SHP77 (cell line): ENCODE data around the gene ITGA2B.
"Not testable (repeated sequence)": the region's sequence is repeated elsewhere in the genome, so short reads cannot be mapped to it uniquely, and the experiment has no call there.

Experiments used
- DNase-seq, 2 experiments: peaks; one replicate each; lab custom pipeline; 2025; lab: John Stamatoyannopoulos, UW

Gene ITGA2B

DNA sequence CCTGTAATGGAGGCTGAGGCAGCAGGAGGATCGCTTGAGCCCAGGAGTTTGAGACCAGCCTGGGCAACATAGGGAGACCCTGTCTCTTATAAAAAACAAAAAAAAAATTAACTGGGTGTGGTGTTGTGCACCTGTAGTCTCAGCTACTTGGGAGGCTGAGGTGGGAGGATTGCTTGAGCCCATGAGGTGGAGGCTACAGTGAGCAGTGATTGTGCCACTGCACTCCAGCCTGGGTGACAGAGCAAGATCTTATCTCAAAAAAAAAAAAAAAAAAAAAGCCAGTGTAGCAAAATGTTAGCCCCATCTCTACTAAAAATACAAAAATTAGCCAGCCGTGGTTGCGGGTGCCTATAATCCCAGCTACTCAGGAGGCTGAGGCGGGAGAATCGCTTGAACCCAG is 59.2 kb downstream of the ITGA2B start:
- DNase-seq, result not testable (repeated sequence)

DNA sequence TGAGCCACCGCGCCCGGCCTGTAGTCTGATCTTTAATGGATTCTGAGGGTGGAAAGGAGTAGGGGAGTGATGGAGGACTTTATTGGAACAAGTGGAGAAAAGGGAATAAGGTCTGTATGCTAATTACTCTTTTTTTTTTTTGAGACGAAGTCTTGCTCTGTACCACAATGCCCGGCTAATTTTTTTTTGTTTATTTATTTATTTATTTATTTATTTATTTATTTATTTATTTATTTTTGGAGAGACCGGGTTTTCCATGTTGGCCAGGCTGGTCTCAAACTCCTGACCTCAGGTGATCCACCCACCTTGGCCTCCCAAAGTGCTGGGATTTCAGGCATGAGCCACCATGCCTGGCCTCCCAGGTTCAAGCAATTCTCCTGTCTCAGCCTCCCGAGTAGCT is 59.9 kb downstream of the ITGA2B start:
- DNase-seq, result not testable (repeated sequence)

DNA sequence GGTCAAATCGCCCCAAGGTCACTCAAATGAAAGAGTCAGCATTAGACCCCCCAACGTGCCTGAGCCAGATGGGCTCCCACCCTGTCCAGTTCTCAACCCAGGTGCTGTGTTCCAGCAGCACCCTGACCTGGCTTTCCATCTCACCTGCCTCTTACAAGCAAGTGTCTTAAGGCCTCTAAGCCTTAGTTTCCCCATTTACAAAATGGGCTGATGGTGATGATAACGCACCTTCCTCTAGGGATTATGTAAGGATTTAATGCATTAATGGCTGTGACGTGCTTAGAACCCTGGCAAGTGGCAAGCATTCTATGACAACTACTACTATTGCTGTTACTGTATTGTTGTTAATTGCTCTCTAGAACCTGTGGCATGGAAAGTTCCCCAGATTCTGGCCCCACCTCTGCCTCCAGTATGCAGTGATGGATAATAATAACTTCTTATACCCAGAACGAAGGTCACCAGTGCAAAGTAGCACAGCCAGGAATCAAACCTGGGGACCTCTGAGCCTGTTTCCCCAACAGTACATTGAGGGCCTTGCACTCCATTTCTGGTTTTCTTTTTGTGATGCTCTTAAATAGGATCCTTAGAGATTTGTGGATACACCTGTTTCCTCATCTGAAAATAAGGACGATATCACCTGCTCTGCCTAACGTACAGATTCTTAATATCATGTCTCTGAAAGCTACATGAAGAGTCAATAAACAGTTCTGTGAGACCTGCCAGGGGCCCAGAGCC is 61.6 kb downstream of the ITGA2B start:
- DNase-seq, result no peak

DNA sequence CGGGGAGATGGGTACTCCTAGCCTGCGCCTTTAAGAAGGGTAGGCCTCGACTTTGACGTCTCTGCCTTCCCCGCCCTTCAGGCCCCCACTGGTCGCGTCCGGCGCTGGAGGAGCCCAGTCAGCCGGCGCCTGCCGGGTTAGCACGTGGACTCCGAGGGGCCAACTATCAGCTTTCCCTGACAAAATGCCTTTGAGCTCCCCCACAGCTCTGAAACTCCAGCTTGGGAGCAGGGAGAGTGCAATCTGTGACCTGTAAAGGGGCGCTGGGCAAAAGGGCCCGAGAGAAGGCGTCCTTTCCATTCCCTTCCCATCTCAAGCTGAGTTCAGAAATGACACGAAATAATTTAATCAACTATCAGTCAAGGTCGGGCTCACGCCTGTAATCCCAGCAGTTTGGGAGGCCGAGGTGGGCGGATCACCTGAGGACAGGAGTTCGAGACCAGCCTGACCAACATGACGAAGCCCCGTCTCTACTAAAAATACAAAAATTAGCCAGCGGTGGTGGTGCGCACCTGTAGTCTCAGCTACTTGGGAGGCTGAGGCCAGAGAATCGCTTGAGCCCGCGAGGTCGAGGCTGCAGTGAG is 62.5 kb downstream of the ITGA2B start:
- peak; percentile 98 to 99 for DNase-seq

DNA sequence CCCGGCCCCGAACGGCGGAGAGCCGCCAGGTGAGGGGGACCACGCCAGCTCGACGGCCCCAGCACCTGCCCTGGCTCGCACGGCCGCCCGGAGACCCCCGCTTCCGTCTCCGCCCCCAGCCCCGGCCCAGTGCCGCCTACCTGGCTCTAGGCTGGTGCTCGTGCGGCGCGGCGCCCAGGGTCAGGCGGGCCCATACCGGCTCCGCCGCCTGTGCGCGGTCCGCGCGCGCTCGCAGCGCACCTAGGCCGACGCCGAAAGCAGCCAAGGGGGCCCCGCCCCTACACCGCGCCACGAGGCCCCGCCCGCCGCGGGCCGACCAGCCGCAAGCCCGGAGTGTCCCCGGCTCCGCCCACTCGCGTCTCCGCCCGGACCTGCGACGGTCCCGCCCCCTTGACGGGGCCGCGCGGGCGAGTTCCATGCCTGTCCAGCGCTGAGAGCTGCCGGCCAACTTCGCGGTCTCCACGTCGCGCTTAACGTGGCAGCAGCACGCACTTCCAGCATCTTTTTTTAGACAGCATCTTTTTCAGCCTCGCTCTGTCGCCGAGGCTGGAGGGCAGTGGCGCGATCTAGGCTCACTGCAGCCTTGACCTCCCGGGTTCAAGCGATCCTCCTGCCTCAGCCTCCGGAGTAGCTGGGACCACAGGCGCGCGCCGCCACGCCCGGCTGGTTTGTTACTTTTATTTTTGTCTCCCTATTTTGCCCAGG is 64.7 kb downstream of the ITGA2B start, which contains the start of gene SLC25A39:
Gene SLC25A39, minus strand, starts transcription at position 253 of the 705 bp plus-strand sequence. CDS start 1,261 bp downstream, outside the sequence.
- DNase-seq, result peak; percentile 92 to 94

DNA sequence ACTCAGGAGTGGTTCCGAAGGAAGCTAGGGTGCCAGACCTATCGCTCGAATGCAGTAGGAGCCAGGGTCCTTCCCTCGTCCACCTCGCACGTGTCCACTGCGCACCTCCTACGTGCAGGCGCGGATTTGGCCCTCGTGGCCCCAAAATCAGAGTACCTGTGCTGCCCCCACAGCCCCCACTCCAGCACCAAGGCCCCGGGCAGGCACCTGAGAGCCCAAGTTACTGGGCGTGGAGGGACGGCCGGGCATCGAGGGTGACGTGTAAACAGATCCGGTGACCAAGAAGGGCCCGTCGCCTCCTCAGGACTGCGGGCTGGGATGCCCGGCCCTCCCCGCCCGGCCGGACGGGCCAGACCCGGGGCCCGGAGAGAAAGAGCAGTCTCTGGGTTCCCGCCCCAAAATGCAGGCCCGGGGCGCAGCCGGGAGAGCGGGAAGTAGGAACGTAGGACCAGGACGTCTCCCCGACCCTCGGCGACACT is 65.3 kb downstream of the ITGA2B start:
- no peak for DNase-seq

DNA sequence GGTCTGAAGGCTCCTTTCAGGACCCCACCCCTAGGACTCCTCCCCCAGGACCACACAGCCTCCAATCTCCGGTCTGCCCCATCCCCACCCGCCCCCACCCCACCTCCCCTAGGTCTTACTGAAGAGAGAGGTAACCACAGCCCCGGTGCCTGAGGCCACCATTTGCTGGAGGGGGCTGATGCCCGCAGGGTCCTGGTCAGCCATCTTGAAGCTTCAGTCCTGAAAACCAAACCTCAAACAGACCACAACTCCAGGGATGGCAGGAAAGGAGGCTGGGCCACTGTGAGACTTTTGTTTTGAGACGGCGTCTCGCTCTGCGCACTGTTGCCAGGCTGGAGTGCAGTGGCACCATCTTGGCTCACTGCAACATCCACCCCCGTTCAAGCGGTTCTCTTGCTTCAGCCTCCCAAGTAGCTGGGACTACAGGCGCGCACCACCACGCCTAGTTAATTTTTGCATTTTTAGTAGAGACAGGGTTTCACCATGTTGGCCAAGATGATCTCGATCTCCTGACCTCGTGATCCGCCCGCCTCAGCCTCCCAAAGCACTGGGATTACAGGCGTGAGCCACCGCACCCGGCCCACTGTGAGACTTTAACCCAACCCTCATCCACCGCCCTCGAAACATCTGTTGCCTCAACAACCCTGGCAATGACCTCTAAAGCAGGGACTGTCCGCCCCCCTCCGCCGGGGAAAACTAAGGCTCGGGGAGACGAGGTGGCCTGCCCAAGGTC is 65.9 kb downstream of the ITGA2B start:
- DNase-seq, result no peak

DNA sequence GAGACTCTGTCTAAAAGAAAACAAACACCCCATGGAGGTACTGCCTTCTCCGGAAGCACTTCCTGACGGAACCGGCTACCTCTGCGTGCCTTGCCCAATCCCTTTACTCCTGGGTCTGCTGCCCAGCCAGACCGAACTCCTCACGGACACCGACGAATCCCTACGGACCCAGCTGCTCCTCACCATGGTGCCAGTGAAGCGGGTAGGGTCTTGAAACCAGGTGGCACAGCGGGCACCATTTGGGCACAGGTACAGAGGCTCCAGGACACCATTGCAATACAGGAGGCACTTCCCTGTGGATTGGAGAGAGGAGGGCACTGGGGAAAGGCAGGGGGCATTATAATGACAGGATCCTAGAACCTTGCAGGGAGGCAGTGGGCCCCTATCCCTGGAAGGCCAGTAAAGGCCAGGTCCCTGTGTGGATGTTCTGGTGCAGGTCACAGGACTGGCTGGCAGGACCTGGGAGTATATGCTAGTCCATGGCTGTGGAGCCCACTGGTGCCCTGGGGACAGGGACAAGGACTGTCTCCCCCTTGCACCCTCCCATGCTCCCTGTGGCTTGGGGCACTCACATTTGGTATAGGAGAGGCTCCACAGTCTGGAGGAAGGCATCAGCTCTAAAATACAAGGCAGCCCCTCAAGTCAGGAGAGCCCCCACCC is 67.1 kb downstream of the ITGA2B start:
- DNase-seq, result no peak
